Lower lobe of right lung (tissue), 2 donors: ENCODE results near the gene CITED2. TPM values are rescaled to one million over a fixed set of nuclear protein-coding genes. Genes with fewer than 3 reads are reported as not detected.

Experiments used
- ATAC-seq, 2 donors: fragments of 200-7000 bp; cut with Tn5 transposase; one replicate each; pipeline ENCODE4 v1.9.1; 2020 to 2022; ENCODE audit warnings: mild to moderate bottlenecking in 2 of 2, moderate library complexity in 2 of 2
- DNase-seq: peaks from one replicate; pipeline ENCODE4 v3.0.0-alpha.2; 2020
- H3K27ac ChIP-seq: fragments of 200-600 bp; one replicate; pipeline ENCODE4 v1.8.0; 2022
- H3K27me3 ChIP-seq: fragments of 200-600 bp; one replicate; pipeline ENCODE4 v1.8.0; 2022; ENCODE audit warnings: low read depth
- H3K36me3 ChIP-seq: fragments of 200-600 bp; one replicate; pipeline ENCODE4 v1.8.0; 2022; ENCODE audit warnings: mild to moderate bottlenecking
- H3K4me1 ChIP-seq: fragments of 200-600 bp; one replicate; pipeline ENCODE4 v1.8.0; 2022
- H3K4me3 ChIP-seq: fragments of 200-600 bp; one replicate; pipeline ENCODE4 v1.8.0; 2022; ENCODE audit warnings: mild to moderate bottlenecking
- H3K9me3 ChIP-seq: fragments of 200-600 bp; one replicate; pipeline ENCODE4 v1.8.0; 2022
- CTCF ChIP-seq: fragments of 200-600 bp; IDR thresholded peaks from one replicate; pipeline ENCODE4 v1.8.0; 2022; ENCODE audit warnings: antibody characterized with exemption, mild to moderate bottlenecking
- intact Hi-C: fragments of 100-400 bp; cut with DNase I; formaldehyde crosslinking; loops from one replicate; pipeline ENCODE4 v1.11.0; 2022
- total RNA-seq: library from RNA; stranded (reverse); fragmentation: NEBNext Ultra II Directional; extraction: Animal tissue kit (Norgen Biotek cat#: 25700); gene quantifications from one replicate; pipeline ENCODE4 v1.2.1, GENCODE V29; 2021
- donor health status: DM: no; HTN: yes; CAD: no; lungs with severe emphysema.

Gene CITED2
- total RNA-seq, 1 donor from 2014 or later = 275 TPM

GRCh38 chr6:139355172-139355571 is 19.3 kb downstream of the CITED2 start:
- H3K36me3 ChIP-seq = no peaks in the 10 kb centered on the region
- no peak for ATAC-seq
- H3K27me3 ChIP-seq = no peaks in the 10 kb centered on the region
- H3K4me3 ChIP-seq = no peak overlapping the region
- no peak for DNase-seq
- no peak for TF ChIP-seq CTCF
- no peaks in the 10 kb centered on the region for H3K4me1 ChIP-seq
- no peaks in the 10 kb centered on the region for H3K9me3 ChIP-seq
- intact Hi-C loops = no loop called here
- no peak overlapping the region for H3K27ac ChIP-seq

- Histone ChIP-seq H3K9me3 (no peaks in the 10 kb centered on the region), H3K27me3 (no peaks in the 10 kb centered on the region), H3K27ac (no peak overlapping the region), H3K36me3 (no peaks in the 10 kb centered on the region), H3K4me3 (no peak overlapping the region), H3K4me1 (no peaks in the 10 kb centered on the region)
- ATAC-seq (no peak), DNase-seq (no peak)
- intact Hi-C loops = no loop called here
- TF ChIP-seq CTCF = no peak
These were observed 20.3 kb downstream of the CITED2 start for GRCh38 chr6:139354189-139354588.

- Histone ChIP-seq H3K4me3 (no peak overlapping the region), H3K4me1 (no peaks in the 10 kb centered on the region), H3K27me3 (no peaks in the 10 kb centered on the region), H3K27ac (no peak overlapping the region), H3K9me3 (no peaks in the 10 kb centered on the region), H3K36me3 (no peaks in the 10 kb centered on the region)
- no peak for DNase-seq
- no peak for TF ChIP-seq CTCF
- intact Hi-C loops = loop anchor here (10.0 kb wide), 1 partner anchor 125 kb away; no protein-coding TSS in a partner anchor
- ATAC-seq = no peak
These were observed 24.9 kb downstream of the CITED2 start for GRCh38 chr6:139349464-139350020.

- Histone ChIP-seq H3K27ac (no peak overlapping the region), H3K27me3 (no peaks in the 10 kb centered on the region), H3K4me3 (no peak overlapping the region), H3K9me3 (no peaks in the 10 kb centered on the region), H3K4me1 (no peaks in the 10 kb centered on the region), H3K36me3 (no peaks in the 10 kb centered on the region)
- DNase-seq = no peak
- intact Hi-C loops = loop anchor here (10.0 kb wide), 1 partner anchor 122 kb away; no protein-coding TSS in a partner anchor
- no peak for ATAC-seq
- no peak for TF ChIP-seq CTCF
These were observed 28.1 kb downstream of the CITED2 start for GRCh38 chr6:139346392-139346791.

GRCh38 chr6:139344186-139344963 is 30.1 kb downstream of the CITED2 start:
- Histone ChIP-seq H3K27me3 (no peaks in the 10 kb centered on the region), H3K4me3 (no peak overlapping the region), H3K4me1 (no peaks in the 10 kb centered on the region), H3K36me3 (no peaks in the 10 kb centered on the region), H3K9me3 (no peaks in the 10 kb centered on the region), H3K27ac (no peak overlapping the region)
- DNase-seq (no peak), ATAC-seq (no peak)
- intact Hi-C loops = loop anchor here (10.0 kb wide), 1 partner anchor 120 kb away; no protein-coding TSS in a partner anchor
- no peak for TF ChIP-seq CTCF
